CD4-positive, alpha-beta T cell treated with Interleukin-17A for 4 hours (primary cell): ENCODE measurements around the gene IFI27.
"Not testable (repeated sequence)": the region's sequence is repeated elsewhere in the genome, so short reads cannot be mapped to it uniquely, and the experiment has no call there.

Experiments used
- DNase-seq: peaks from one replicate; pipeline ENCODE4 v3.0.0-alpha.2; 2020; ENCODE audit warnings: mixed read lengths

The IFI27 gene

GRCh38 chr14:94110552-94111181 lies at the start of gene IFI27:
Gene IFI27 (plus strand): TSS chr14:94110736.
- DNase-seq: no peak

GRCh38 chr14:94062344-94062940 lies 48.1 kb upstream of the IFI27 start:
- DNase-seq: no peak

- DNase-seq: no peak
These were observed 44.4 kb upstream of the IFI27 start for GRCh38 chr14:94066089-94066676.

GRCh38 chr14:94072076-94072475 lies 38.5 kb upstream of the IFI27 start:
- not testable (repeated sequence) for DNase-seq

GRCh38 chr14:94074534-94074933 lies 36.0 kb upstream of the IFI27 start:
- DNase-seq: no peak

- no peak for DNase-seq
These were observed 35.5 kb upstream of the IFI27 start for GRCh38 chr14:94075008-94075407.

- no peak for DNase-seq
These were observed 33.3 kb upstream of the IFI27 start for GRCh38 chr14:94077111-94077821.

GRCh38 chr14:94077823-94078222 lies 32.7 kb upstream of the IFI27 start:
- no peak for DNase-seq

GRCh38 chr14:94079891-94080620 lies 30.5 kb upstream of the IFI27 start:
- DNase-seq: peak; percentile 8

- peak; percentile 98 for DNase-seq
These were observed 29.7 kb upstream of the IFI27 start, which contains the start of the genes DDX24 and IFI27L1 for GRCh38 chr14:94080621-94081385. Gene DDX24 (minus strand): TSS chr14:94081202. CDS start chr14:94079742, 1,460 bp downstream. Gene IFI27L1 (plus strand): TSS chr14:94081310. CDS start chr14:94096938, 15,628 bp downstream.

GRCh38 chr14:94081386-94081820 lies 29.1 kb upstream of the IFI27 start:
- no peak for DNase-seq

- DNase-seq: no peak
These were observed 22.6 kb upstream of the IFI27 start for GRCh38 chr14:94087891-94088290.

- no peak for DNase-seq
These were observed 22.0 kb upstream of the IFI27 start for GRCh38 chr14:94088516-94088915.

GRCh38 chr14:94089479-94089878 lies 21.1 kb upstream of the IFI27 start:
- no peak for DNase-seq

- DNase-seq: no peak
These were observed 17.1 kb upstream of the IFI27 start for GRCh38 chr14:94093418-94093817.

- DNase-seq: no peak
These were observed 13.4 kb upstream of the IFI27 start for GRCh38 chr14:94097091-94097490.

GRCh38 chr14:94098326-94098992 lies 12.1 kb upstream of the IFI27 start:
- no peak for DNase-seq

GRCh38 chr14:94099006-94099405 lies 11.5 kb upstream of the IFI27 start:
- no peak for DNase-seq

GRCh38 chr14:94100847-94101246 lies 9.7 kb upstream of the IFI27 start:
- no peak for DNase-seq

- no peak for DNase-seq
These were observed 8.8 kb upstream of the IFI27 start for GRCh38 chr14:94101748-94102147.

- DNase-seq: no peak
These were observed 7.6 kb upstream of the IFI27 start for GRCh38 chr14:94102768-94103482.
